Measurements from ENCODE around the gene BLCAP.

BLCAP gene

GRCh38 chr20:37520419-37520955 lies 7.2 kb downstream of the BLCAP start:
- DNase-seq (ENCODE audit: low read depth), result no peak
- H3K4me3 ChIP-seq (ENCODE audit: low read depth, low read length), result no peak overlapping the region

GRCh38 chr20:37519508-37520418 lies 7.9 kb downstream of the BLCAP start:
- H3K4me3 ChIP-seq (ENCODE audit: low read depth, low read length), result no peak overlapping the region
- DNase-seq (ENCODE audit: low read depth), result no peak

GRCh38 chr20:37518606-37519507 lies 8.8 kb downstream of the BLCAP start:
- H3K4me3 ChIP-seq (ENCODE audit: low read depth, low read length), result no peak overlapping the region
- no peak for DNase-seq (ENCODE audit: low read depth)

- DNase-seq (ENCODE audit: low read depth), result no peak
- H3K4me3 ChIP-seq (ENCODE audit: low read depth, low read length), result no peak overlapping the region
Observed at GRCh38 chr20:37518059-37518458, 9.6 kb downstream of the BLCAP start.

GRCh38 chr20:37516811-37517750 lies 10.6 kb downstream of the BLCAP start:
- H3K4me3 ChIP-seq (ENCODE audit: low read depth, low read length), result no peak overlapping the region
- DNase-seq (ENCODE audit: low read depth), result peak; percentile 65

- no peak for DNase-seq (ENCODE audit: low read depth)
Observed at GRCh38 chr20:37515876-37516275, 11.8 kb downstream of the BLCAP start.

GRCh38 chr20:37513779-37514359 lies 13.8 kb downstream of the BLCAP start:
- DNase-seq (ENCODE audit: low read depth), result no peak
- no peak overlapping the region for H3K4me3 ChIP-seq (ENCODE audit: low read depth, low read length)

More at GRCh38 chr20:37515876-37516275, 11.8 kb downstream of the BLCAP start:
- H3K4me3 ChIP-seq (ENCODE audit: low read depth, low read length), result no peak overlapping the region

GRCh38 chr20:37511610-37512275 lies 15.9 kb downstream of the BLCAP start:
- no peak overlapping the region for H3K4me3 ChIP-seq (ENCODE audit: low read depth, low read length)
- DNase-seq (ENCODE audit: low read depth), result no peak

GRCh38 chr20:37510226-37510625 lies 17.4 kb downstream of the BLCAP start:
- H3K4me3 ChIP-seq (ENCODE audit: low read depth, low read length), result no peak overlapping the region
- no peak for DNase-seq (ENCODE audit: low read depth)

GRCh38 chr20:37506152-37506725 lies 21.4 kb downstream of the BLCAP start:
- H3K4me3 ChIP-seq (ENCODE audit: low read depth, low read length), result no peak overlapping the region
- DNase-seq (ENCODE audit: low read depth), result no peak

- no peak for DNase-seq (ENCODE audit: low read depth)
- no peak overlapping the region for H3K4me3 ChIP-seq (ENCODE audit: low read depth, low read length)
Observed at GRCh38 chr20:37505263-37506151, 22.2 kb downstream of the BLCAP start.

GRCh38 chr20:37504404-37505096 lies 23.1 kb downstream of the BLCAP start:
- no peak overlapping the region for H3K4me3 ChIP-seq (ENCODE audit: low read depth, low read length)
- no peak for DNase-seq (ENCODE audit: low read depth)

GRCh38 chr20:37503256-37503927 lies 24.3 kb downstream of the BLCAP start:
- no peak overlapping the region for H3K4me3 ChIP-seq (ENCODE audit: low read depth, low read length)

GRCh38 chr20:37502654-37503053 lies 25.0 kb downstream of the BLCAP start:
- no peak for DNase-seq (ENCODE audit: low read depth)
- H3K4me3 ChIP-seq (ENCODE audit: low read depth, low read length), result no peak overlapping the region

More at GRCh38 chr20:37503256-37503927, 24.3 kb downstream of the BLCAP start:
- DNase-seq (ENCODE audit: low read depth), result no peak

- no peak for DNase-seq (ENCODE audit: low read depth)
- H3K4me3 ChIP-seq (ENCODE audit: low read depth, low read length), result no peak overlapping the region
Observed at GRCh38 chr20:37501940-37502339, 25.7 kb downstream of the BLCAP start.

GRCh38 chr20:37500311-37500710 lies 27.4 kb downstream of the BLCAP start:
- no peak for DNase-seq (ENCODE audit: low read depth)

More at GRCh38 chr20:37500311-37500710, 27.4 kb downstream of the BLCAP start:
- no peak overlapping the region for H3K4me3 ChIP-seq (ENCODE audit: low read depth, low read length)

All from skeletal muscle cell (primary cell).